IMR-90 (cell line): ENCODE measurements around the gene PARP6. TPM values are rescaled to one million over a fixed set of nuclear protein-coding genes. Genes with fewer than 3 reads are reported as not detected.

Experiments used
- ATAC-seq: fragments of 200-7000 bp; cut with Tn5 transposase; 2 replicates; pipeline ENCODE4 v1.9.1; 2020; ENCODE audit warnings: low read depth, mild to moderate bottlenecking, moderate library complexity
- BruUV-seq: library from RNA; stranded (reverse); fragments of 400-500 nt; replicated peaks from 2 replicates; lab custom pipeline; 2021; lab: Mats Ljungman, UMichigan
- CTCF ChIA-PET: fragments of 300-600 bp; formaldehyde crosslinking; extraction: SDS; loops from one replicate; lab custom pipeline; 2021; ENCODE audit warnings: antibody characterized with exemption; lab: Yijun Ruan, JAX
- POLR2A ChIA-PET: fragments of 300-600 bp; sonication (Branson Sonifier 250); formaldehyde crosslinking; loops from one replicate; lab custom pipeline; 2022; ENCODE audit warnings: antibody characterized with exemption; ENCODE audit not compliant: unreplicated experiment; lab: Charles Lee
- DNase-seq: peaks from one replicate; pipeline ENCODE4 v3.0.0; 2013
- H2AFZ ChIP-seq: replicated peaks from 2 replicates; pipeline ENCODE3; 2013; ENCODE audit warnings: low read length, mild to moderate bottlenecking; ENCODE audit not compliant: poor library complexity
- H2AK5ac ChIP-seq: 2 replicates; pipeline ENCODE4 v1.6.1; 2013; ENCODE audit warnings: low read depth, low read length, inconsistent platforms
- H2AK9ac ChIP-seq: replicated peaks from 2 replicates; pipeline ENCODE3; 2013; ENCODE audit warnings: mild to moderate bottlenecking, low read depth, low read length, moderate library complexity; ENCODE audit not compliant: poor library complexity
- H2BK120ac ChIP-seq: 2 replicates; pipeline ENCODE4 v1.6.1; 2013; ENCODE audit warnings: low read depth, low read length, inconsistent platforms
- H2BK15ac ChIP-seq: 3 replicates; pipeline ENCODE4 v1.6.1; 2013; ENCODE audit warnings: low read depth, low read length, inconsistent platforms
- H2BK20ac ChIP-seq: 2 replicates; pipeline ENCODE4 v1.6.1; 2013; ENCODE audit warnings: low read depth, mild to moderate bottlenecking, inconsistent platforms, low read length, moderate library complexity
- H2BK5ac ChIP-seq: 2 replicates; pipeline ENCODE4 v1.6.1; 2013; ENCODE audit warnings: mild to moderate bottlenecking, low read depth, low read length, inconsistent platforms; ENCODE audit not compliant: poor library complexity, severe bottlenecking
- H3K14ac ChIP-seq: replicated peaks from 2 replicates; pipeline ENCODE4 v1.6.1; 2013; ENCODE audit warnings: low read depth, low read length, inconsistent platforms
- H3K18ac ChIP-seq: 2 replicates; pipeline ENCODE4 v1.6.1; 2013; ENCODE audit warnings: low read depth, low read length, control low read depth
- H3K23ac ChIP-seq: 2 replicates; pipeline ENCODE4 v1.6.1; 2013; ENCODE audit warnings: low read depth, low read length, inconsistent platforms
- H3K27ac ChIP-seq: 2 replicates; pipeline ENCODE4 v1.5.1; 2013; ENCODE audit warnings: mild to moderate bottlenecking, control low read depth, low read length; ENCODE audit not compliant: insufficient read depth
- H3K27me3 ChIP-seq: 2 replicates; pipeline ENCODE4 v1.6.1; 2013; ENCODE audit warnings: low read length; ENCODE audit not compliant: control insufficient read depth, insufficient read depth
- H3K36me3 ChIP-seq: 2 replicates; pipeline ENCODE4 v1.6.1; 2013; ENCODE audit warnings: low read length, mixed read lengths; ENCODE audit not compliant: control insufficient read depth, insufficient read depth
- H3K4ac ChIP-seq: 2 replicates; pipeline ENCODE4 v1.6.1; 2013; ENCODE audit warnings: low read depth, low read length, inconsistent platforms
- H3K4me1 ChIP-seq: 2 replicates; pipeline ENCODE4 v1.6.1; 2013; ENCODE audit warnings: low read length, mixed read lengths; ENCODE audit not compliant: control insufficient read depth, insufficient read depth
- H3K4me2 ChIP-seq: 2 replicates; pipeline ENCODE4 v1.6.1; 2013; ENCODE audit warnings: low read depth, mild to moderate bottlenecking, control low read depth, low read length, moderate library complexity
- H3K4me3 ChIP-seq: 2 replicates; pipeline ENCODE4 v1.5.1; 2013; ENCODE audit warnings: low read depth, mild to moderate bottlenecking, control low read depth, low read length, moderate library complexity; ENCODE audit not compliant: insufficient read depth
- H3K56ac ChIP-seq: 2 replicates; pipeline ENCODE4 v1.6.1; 2013; ENCODE audit warnings: low read length, inconsistent platforms; ENCODE audit not compliant: insufficient read depth; ENCODE audit errors: extremely low read depth
- H3K79me1 ChIP-seq, 2 experiments: 2 replicates each; pipeline ENCODE4 v1.6.1; 2013; ENCODE audit warnings: low read length in 2 of 2, inconsistent platforms in 1 of 2, low read depth in 1 of 2
- H3K9ac ChIP-seq: 2 replicates; pipeline ENCODE4 v1.6.1; 2013; ENCODE audit warnings: low read depth, low read length, control low read depth
- H3K9me1 ChIP-seq: 2 replicates; pipeline ENCODE4 v1.6.1; 2013; ENCODE audit warnings: low read length, inconsistent platforms; ENCODE audit not compliant: insufficient read depth
- H3K9me3 ChIP-seq: 2 replicates; pipeline ENCODE4 v1.6.1; 2013; ENCODE audit warnings: low read length; ENCODE audit not compliant: control insufficient read depth, insufficient read depth
- H4K20me1 ChIP-seq: 2 replicates; pipeline ENCODE4 v1.6.1; 2013; ENCODE audit warnings: low read length, inconsistent platforms; ENCODE audit not compliant: insufficient read depth
- H4K5ac ChIP-seq: 2 replicates; pipeline ENCODE4 v1.6.1; 2013; ENCODE audit warnings: mild to moderate bottlenecking, low read depth, low read length, control low read depth
- H4K8ac ChIP-seq, 2 experiments: 2 replicates each; pipeline ENCODE4 v1.6.1; 2013; ENCODE audit warnings: low read depth in 2 of 2, low read length in 2 of 2, control low read depth in 1 of 2, inconsistent platforms in 1 of 2
- H4K91ac ChIP-seq: 2 replicates; pipeline ENCODE4 v1.6.1; 2013; ENCODE audit warnings: low read depth, low read length, inconsistent platforms; ENCODE audit not compliant: insufficient read depth
- CHD1 ChIP-seq: IDR thresholded peaks from 2 replicates; pipeline ENCODE4 v1.6.1; 2012; ENCODE audit warnings: low read depth, low read length, improper control_type of control experiment
- RCOR1 ChIP-seq: IDR thresholded peaks from 2 replicates; pipeline ENCODE4 v1.6.1; 2012; ENCODE audit warnings: mild to moderate bottlenecking, low read length, improper control_type of control experiment; ENCODE audit not compliant: insufficient replicate concordance
- SMC3 ChIP-seq: fragments of 150-350 bp; IDR thresholded peaks from 2 replicates; pipeline ENCODE4 v1.6.1; 2016; ENCODE audit warnings: low read depth, mild to moderate bottlenecking, antibody characterized with exemption, low read length, moderate library complexity
- WGBS, 2 experiments: methylation state at CpG; one replicate each; pipeline versions ENCODE4 v1.1.5 to v1.1.7; 2013; ENCODE audit warnings: missing lambda C conversion rate in 2 of 2; ENCODE audit not compliant: insufficient read length in 1 of 2; ENCODE audit errors: extremely low coverage in 2 of 2; 5-methylcytosine and 5-hydroxymethylcytosine counted together
- dilution Hi-C: fragments of 300-500 bp; cut with HindIII; formaldehyde crosslinking; loops from one replicate; pipeline ENCODE4 v1.14.3; 2018; ENCODE audit warnings: low sequenced_read_pairs; ENCODE audit not compliant: unreplicated experiment
- in situ Hi-C: fragments of 300-500 bp; cut with MboI; formaldehyde crosslinking; loops from 3 replicates; pipeline ENCODE4 v1.14.3; 2019; ENCODE audit warnings: low sequenced_read_pairs, inconsistent platforms, mixed read lengths
- intact Hi-C: fragments of 100-400 bp; cut with micrococcal nuclease; formaldehyde crosslinking; loops from 2 replicates; pipeline ENCODE4 v1.10.0; 2022
- polyA plus RNA-seq, 3 experiments: library from polyadenylated mRNA; depleted of rRNA; stranded (reverse); fragments of >200 nt; gene quantifications; 2 replicates each; pipeline ENCODE4 v1.2.3, GENCODE V29; 2012; ENCODE audit warnings: low replicate concordance in 1 of 3
- total RNA-seq: library from RNA; depleted of rRNA; stranded (reverse); fragments of >200 nt; gene quantifications from 2 replicates; pipeline ENCODE4 v1.2.3, GENCODE V29; 2012
- TF ChIP-seq, protein P1 (sequence below): conservative IDR thresholded peaks from 2 replicates; pipeline ENCODE4 v1.5.1; 2012; ENCODE audit warnings: mild to moderate bottlenecking, low read depth, low read length, improper control_type of control experiment

Gene PARP6
- total and polyA plus RNA-seq, 2 of the 4 experiments (the other 2 are of a cell fraction), result 13.4 to 45.1 TPM

- H3K56ac ChIP-seq, result no peak overlapping the region
- no peak overlapping the region for H2BK120ac ChIP-seq
- no peak overlapping the region for H3K23ac ChIP-seq
- H3K4me1 ChIP-seq, result no peaks in the 10 kb centered on the region
- no peaks in the 10 kb centered on the region for H3K9me3 ChIP-seq
- CTCF ChIA-PET, result interaction anchor here (0.5 kb wide), 1 partner anchor 344 kb away, joined by 3 read pairs; no protein-coding TSS in a partner anchor
- WGBS, 2 experiments, result 100% methylated on average over 2 of the region's 8 CpGs; no CpG with 5 or more reads in 1 of the 2 experiments
- no peaks in the 10 kb centered on the region for H3K79me1 ChIP-seq
- no peak overlapping the region for H3K14ac ChIP-seq
- in situ Hi-C loops (no loop called here), intact Hi-C loops (no loop called here), dilution Hi-C loops (no loop called here)
- no peak overlapping the region for H4K8ac ChIP-seq
- no peak for DNase-seq
- H4K5ac ChIP-seq, result no peak overlapping the region
- no peak overlapping the region for H2AK5ac ChIP-seq
- POLR2A ChIA-PET, result no interaction called here
- H4K91ac ChIP-seq, result no peak overlapping the region
- BruUV-seq, result no TSS peak
- H3K27me3 ChIP-seq, result peaks cover 9% of the 10 kb centered on the region
- no peak overlapping the region for H3K18ac ChIP-seq
- no peak overlapping the region for H2BK20ac ChIP-seq
- H3K4ac ChIP-seq, result no peak overlapping the region
- H2BK15ac ChIP-seq, result no peak overlapping the region
- H2AK9ac ChIP-seq, result no peak overlapping the region
- no peak overlapping the region for H3K4me2 ChIP-seq
- no peak overlapping the region for H2BK5ac ChIP-seq
- no peak for ATAC-seq
- H3K36me3 ChIP-seq, result peaks cover 9% of the 10 kb centered on the region
- TF ChIP-seq, protein P1, sequence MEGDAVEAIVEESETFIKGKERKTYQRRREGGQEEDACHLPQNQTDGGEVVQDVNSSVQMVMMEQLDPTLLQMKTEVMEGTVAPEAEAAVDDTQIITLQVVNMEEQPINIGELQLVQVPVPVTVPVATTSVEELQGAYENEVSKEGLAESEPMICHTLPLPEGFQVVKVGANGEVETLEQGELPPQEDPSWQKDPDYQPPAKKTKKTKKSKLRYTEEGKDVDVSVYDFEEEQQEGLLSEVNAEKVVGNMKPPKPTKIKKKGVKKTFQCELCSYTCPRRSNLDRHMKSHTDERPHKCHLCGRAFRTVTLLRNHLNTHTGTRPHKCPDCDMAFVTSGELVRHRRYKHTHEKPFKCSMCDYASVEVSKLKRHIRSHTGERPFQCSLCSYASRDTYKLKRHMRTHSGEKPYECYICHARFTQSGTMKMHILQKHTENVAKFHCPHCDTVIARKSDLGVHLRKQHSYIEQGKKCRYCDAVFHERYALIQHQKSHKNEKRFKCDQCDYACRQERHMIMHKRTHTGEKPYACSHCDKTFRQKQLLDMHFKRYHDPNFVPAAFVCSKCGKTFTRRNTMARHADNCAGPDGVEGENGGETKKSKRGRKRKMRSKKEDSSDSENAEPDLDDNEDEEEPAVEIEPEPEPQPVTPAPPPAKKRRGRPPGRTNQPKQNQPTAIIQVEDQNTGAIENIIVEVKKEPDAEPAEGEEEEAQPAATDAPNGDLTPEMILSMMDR, result no peak
- TF ChIP-seq SMC3, result no peak
- no peak for TF ChIP-seq CHD1
- no peak for TF ChIP-seq RCOR1
- no peak overlapping the region for H2AFZ ChIP-seq
- no peak overlapping the region for H3K4me3 ChIP-seq
- no peaks in the 10 kb centered on the region for H3K9me1 ChIP-seq
- H4K20me1 ChIP-seq, result peaks cover 18% of the 10 kb centered on the region
- no peak overlapping the region for H3K9ac ChIP-seq
- H3K27ac ChIP-seq, result no peak overlapping the region
Observed at GRCh38 chr15:72193836-72194396, 78.4 kb downstream of the PARP6 start.
